Stimulated activated CD8-positive, alpha-beta memory T cell treated with anti-CD3 and anti-CD28 coated beads, Interleukin-12 subunit alpha, Interleukin-12 subunit beta, amount 100 ng/mL, for 24 hours (primary cell): ENCODE measurements around the gene PTPN11.
A peak's percentile ranks its signal among the peaks of the same experiment; 100 is the strongest.
"Not testable (repeated sequence)": the region's sequence is repeated elsewhere in the genome, so short reads cannot be mapped to it uniquely, and the experiment has no call there.

Experiments
- DNase-seq: peaks from one replicate; pipeline ENCODE4 v3.0.0-alpha.2; 2020; ENCODE audit errors: extremely low read depth

PTPN11 gene

GRCh38 chr12:112418608-112419296 lies at the start of gene PTPN11:
PTPN11 (plus strand) TSS chr12:112418947; CDS start chr12:112419112, 165 bp downstream.
- DNase-seq = peak; percentile 80

GRCh38 chr12:112370199-112370598 lies 48.5 kb upstream of the PTPN11 start:
- DNase-seq = no peak

GRCh38 chr12:112370868-112371510 lies 47.8 kb upstream of the PTPN11 start:
- no peak for DNase-seq

GRCh38 chr12:112374166-112374740 lies 44.5 kb upstream of the PTPN11 start:
- DNase-seq = no peak

- no peak for DNase-seq
These were observed 43.6 kb upstream of the PTPN11 start for GRCh38 chr12:112375105-112375504.

GRCh38 chr12:112380663-112381405 lies 37.9 kb upstream of the PTPN11 start:
- DNase-seq = no peak

GRCh38 chr12:112381406-112381882 lies 37.3 kb upstream of the PTPN11 start:
- no peak for DNase-seq

- DNase-seq = peak; percentile 89
These were observed 36.6 kb upstream of the PTPN11 start, which contains the start of gene HECTD4 for GRCh38 chr12:112381883-112382796. HECTD4 (minus strand) TSS chr12:112382431; CDS start chr12:112382128, 303 bp downstream.

- DNase-seq = no peak
These were observed 35.9 kb upstream of the PTPN11 start for GRCh38 chr12:112382866-112383265.

- no peak for DNase-seq
These were observed 32.0 kb upstream of the PTPN11 start for GRCh38 chr12:112386726-112387125.

- DNase-seq = no peak
These were observed 29.5 kb upstream of the PTPN11 start for GRCh38 chr12:112389228-112389627.

GRCh38 chr12:112389922-112390654 lies 28.7 kb upstream of the PTPN11 start:
- DNase-seq = not testable (repeated sequence)

- no peak for DNase-seq
These were observed 25.4 kb upstream of the PTPN11 start for GRCh38 chr12:112393328-112393727.

GRCh38 chr12:112401054-112401453 lies 17.7 kb upstream of the PTPN11 start:
- DNase-seq = no peak

GRCh38 chr12:112401903-112402498 lies 16.7 kb upstream of the PTPN11 start:
- DNase-seq = no peak

- no peak for DNase-seq
These were observed 11.9 kb upstream of the PTPN11 start for GRCh38 chr12:112406519-112407488.

- not testable (repeated sequence) for DNase-seq
These were observed 11.1 kb upstream of the PTPN11 start for GRCh38 chr12:112407683-112408082.

GRCh38 chr12:112408621-112409020 lies 10.1 kb upstream of the PTPN11 start:
- no peak for DNase-seq
